HepG2 (cell line): ENCODE data around the gene B3GNT9. TPM values are rescaled to one million over a fixed set of nuclear protein-coding genes. Genes with fewer than 3 reads are reported as not detected.

Experiments
- ATF7-NPFF ChIP-seq: sonication (generic); formaldehyde crosslinking; IDR thresholded peaks from 2 replicates; pipeline ENCODE4 v1.8.1; 2023; ENCODE audit warnings: mild to moderate bottlenecking, low read depth, missing genetic modification reagents, moderate library complexity
- EEA1 ChIP-seq: sonication (generic); formaldehyde crosslinking; IDR thresholded peaks from 2 replicates; pipeline ENCODE4 v1.5.1; 2020; ENCODE audit warnings: mild to moderate bottlenecking, missing genetic modification reagents, borderline replicate concordance
- FOXP4 ChIP-seq: sonication (generic); formaldehyde crosslinking; IDR thresholded peaks from 2 replicates; pipeline ENCODE4 v1.4.0; 2020; ENCODE audit warnings: missing genetic modification reagents
- FUBP1 ChIP-seq: sonication (generic); formaldehyde crosslinking; IDR thresholded peaks from 2 replicates; pipeline ENCODE4 v1.5.1; 2020; ENCODE audit warnings: missing genetic modification reagents, mild to moderate bottlenecking, borderline replicate concordance
- GZF1 ChIP-seq: sonication (generic); formaldehyde crosslinking; IDR thresholded peaks from 2 replicates; pipeline ENCODE4 v1.5.1; 2020; ENCODE audit warnings: mild to moderate bottlenecking, missing genetic modification reagents
- JUNB ChIP-seq: sonication (generic); formaldehyde crosslinking; IDR thresholded peaks from 2 replicates; pipeline ENCODE4 v1.8.0; 2022; ENCODE audit warnings: missing genetic modification reagents, mild to moderate bottlenecking, borderline replicate concordance
- KDM5A ChIP-seq: fragments of 200-600 bp; sonication (generic); IDR thresholded peaks from 2 replicates; pipeline ENCODE4 v1.7.0; 2018; ENCODE audit warnings: antibody characterized with exemption, mild to moderate bottlenecking, low read length, borderline replicate concordance
- LBX2 ChIP-seq: sonication (generic); formaldehyde crosslinking; IDR thresholded peaks from 2 replicates; pipeline ENCODE4 v1.5.0; 2020; ENCODE audit warnings: missing genetic modification reagents, mild to moderate bottlenecking, borderline replicate concordance
- SALL2 ChIP-seq: sonication (generic); formaldehyde crosslinking; IDR thresholded peaks from 2 replicates; pipeline ENCODE4 v1.8.1; 2023; ENCODE audit warnings: mild to moderate bottlenecking, missing genetic modification reagents, inconsistent platforms
- ZC3H13 ChIP-seq: sonication (generic); formaldehyde crosslinking; IDR thresholded peaks from 2 replicates; pipeline ENCODE4 v1.8.1; 2023; ENCODE audit warnings: mild to moderate bottlenecking, missing genetic modification reagents, moderate library complexity
- ZMYM2 ChIP-seq: sonication (generic); formaldehyde crosslinking; IDR thresholded peaks from 2 replicates; pipeline ENCODE4 v1.8.0; 2022; ENCODE audit warnings: mild to moderate bottlenecking, missing genetic modification reagents
- ZNF12 ChIP-seq: sonication (generic); formaldehyde crosslinking; IDR thresholded peaks from 2 replicates; pipeline ENCODE4 v1.5.0; 2020; ENCODE audit warnings: missing genetic modification reagents
- ZNF354B ChIP-seq: sonication (generic); formaldehyde crosslinking; IDR thresholded peaks from 2 replicates; pipeline ENCODE4 v1.8.0; 2022; ENCODE audit warnings: mild to moderate bottlenecking, missing genetic modification reagents
- polyA plus RNA-seq, 8 experiments: library from polyadenylated mRNA; depleted of rRNA in 3 of 8; stranded (reverse) in 7 of 8; unstranded in 1 of 8; fragments of >200 nt; fragmentation: Illumina TruSeq in 4 of 8; extraction: Trizol in 4 of 8; gene quantifications; 2 replicates each; pipeline versions ENCODE4 v1.2.1 to v1.2.3, GENCODE V29; 2011 to 2016; ENCODE audit warnings: low read depth in 4 of 8, missing spikeins in 1 of 8, mixed read lengths in 1 of 8; ENCODE audit not compliant: insufficient read depth in 1 of 8
- total RNA-seq, 5 experiments: library from RNA; depleted of rRNA; stranded (reverse); fragments of >200 nt; fragmentation: Illumina TruSeq; extraction: Trizol; gene quantifications; 2 replicates each; pipeline ENCODE4 v1.2.3, GENCODE V29; 2016; ENCODE audit warnings: low read depth in 1 of 5
- TF ChIP-seq, protein P1 (sequence below): sonication (generic); formaldehyde crosslinking; IDR thresholded peaks from 2 replicates; pipeline ENCODE4 v1.4.0; 2020; ENCODE audit warnings: mild to moderate bottlenecking, missing genetic modification reagents

The B3GNT9 gene
- total and polyA plus RNA-seq, 2 of the 13 experiments (the other 11 are each of a cell fraction or from before 2014, with no cell fraction given), result 1.5 to 3.1 TPM

DNA sequence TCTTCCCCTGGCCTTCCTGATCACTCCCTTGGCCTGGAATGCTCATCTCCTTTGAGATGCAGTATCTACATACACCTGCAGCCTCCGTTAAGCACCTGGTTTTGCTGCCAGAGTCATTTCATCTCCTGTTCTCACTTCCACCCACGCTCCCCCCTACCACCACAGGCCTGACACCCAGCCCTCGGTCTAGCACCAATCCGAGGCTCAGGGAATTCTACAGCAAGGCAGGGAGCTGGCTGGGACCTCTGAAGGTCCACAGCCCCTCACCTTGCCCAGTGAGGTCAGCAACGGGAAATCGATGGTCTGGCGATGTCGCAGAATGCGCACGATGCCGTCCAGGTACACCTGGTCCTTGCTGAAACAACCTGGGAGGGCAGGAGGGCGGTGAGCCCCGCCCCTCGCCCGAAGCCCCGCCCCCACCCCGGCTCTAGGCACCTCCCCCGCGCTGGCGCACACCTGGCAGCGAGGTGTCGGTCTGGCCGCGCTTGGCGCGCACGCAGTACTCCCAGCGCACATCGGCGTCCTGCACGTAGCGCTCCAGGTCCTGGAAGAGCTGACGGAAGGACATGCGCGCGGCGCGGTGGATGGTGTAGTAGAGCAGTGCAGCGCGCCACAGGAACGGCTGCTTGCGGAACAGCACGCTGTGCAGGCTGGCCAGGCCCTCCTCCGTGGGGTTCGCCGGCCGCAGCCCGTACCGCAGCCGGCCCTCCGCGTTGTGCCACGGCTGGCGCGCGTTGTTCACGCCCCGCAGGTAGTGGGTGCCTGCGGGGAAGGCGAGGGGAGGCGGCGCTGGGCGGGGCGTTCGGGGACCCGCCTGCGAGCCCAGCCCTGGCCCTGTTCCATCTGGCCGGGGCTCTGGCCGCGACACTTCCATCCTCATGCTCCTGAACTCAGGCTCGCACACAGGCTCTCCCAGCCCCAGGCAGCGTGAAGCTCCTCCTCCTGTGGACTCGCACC lies 27.2 kb upstream of the B3GNT9 start (continued):
- TF ChIP-seq LBX2 (CRISPR knock-in tag), result peak; percentile 61; the same call in 1 of the 2 replicates
- no peak for TF ChIP-seq ZMYM2 (CRISPR knock-in tag)
- TF ChIP-seq JUNB (CRISPR knock-in tag), result no peak
- TF ChIP-seq ZC3H13 (CRISPR knock-in tag), result peak; percentile 93
- no peak for TF ChIP-seq KDM5A
- TF ChIP-seq SALL2 (CRISPR knock-in tag), result 0 out of 2 replicates have a peak, but pooled peaks have one; percentile 48
- TF ChIP-seq FOXP4 (CRISPR knock-in tag), result peak; percentile 44; the same call in 1 of the 2 replicates
- peak; percentile 21; the same call in 1 of the 2 replicates for TF ChIP-seq GZF1
- TF ChIP-seq, protein P1, sequence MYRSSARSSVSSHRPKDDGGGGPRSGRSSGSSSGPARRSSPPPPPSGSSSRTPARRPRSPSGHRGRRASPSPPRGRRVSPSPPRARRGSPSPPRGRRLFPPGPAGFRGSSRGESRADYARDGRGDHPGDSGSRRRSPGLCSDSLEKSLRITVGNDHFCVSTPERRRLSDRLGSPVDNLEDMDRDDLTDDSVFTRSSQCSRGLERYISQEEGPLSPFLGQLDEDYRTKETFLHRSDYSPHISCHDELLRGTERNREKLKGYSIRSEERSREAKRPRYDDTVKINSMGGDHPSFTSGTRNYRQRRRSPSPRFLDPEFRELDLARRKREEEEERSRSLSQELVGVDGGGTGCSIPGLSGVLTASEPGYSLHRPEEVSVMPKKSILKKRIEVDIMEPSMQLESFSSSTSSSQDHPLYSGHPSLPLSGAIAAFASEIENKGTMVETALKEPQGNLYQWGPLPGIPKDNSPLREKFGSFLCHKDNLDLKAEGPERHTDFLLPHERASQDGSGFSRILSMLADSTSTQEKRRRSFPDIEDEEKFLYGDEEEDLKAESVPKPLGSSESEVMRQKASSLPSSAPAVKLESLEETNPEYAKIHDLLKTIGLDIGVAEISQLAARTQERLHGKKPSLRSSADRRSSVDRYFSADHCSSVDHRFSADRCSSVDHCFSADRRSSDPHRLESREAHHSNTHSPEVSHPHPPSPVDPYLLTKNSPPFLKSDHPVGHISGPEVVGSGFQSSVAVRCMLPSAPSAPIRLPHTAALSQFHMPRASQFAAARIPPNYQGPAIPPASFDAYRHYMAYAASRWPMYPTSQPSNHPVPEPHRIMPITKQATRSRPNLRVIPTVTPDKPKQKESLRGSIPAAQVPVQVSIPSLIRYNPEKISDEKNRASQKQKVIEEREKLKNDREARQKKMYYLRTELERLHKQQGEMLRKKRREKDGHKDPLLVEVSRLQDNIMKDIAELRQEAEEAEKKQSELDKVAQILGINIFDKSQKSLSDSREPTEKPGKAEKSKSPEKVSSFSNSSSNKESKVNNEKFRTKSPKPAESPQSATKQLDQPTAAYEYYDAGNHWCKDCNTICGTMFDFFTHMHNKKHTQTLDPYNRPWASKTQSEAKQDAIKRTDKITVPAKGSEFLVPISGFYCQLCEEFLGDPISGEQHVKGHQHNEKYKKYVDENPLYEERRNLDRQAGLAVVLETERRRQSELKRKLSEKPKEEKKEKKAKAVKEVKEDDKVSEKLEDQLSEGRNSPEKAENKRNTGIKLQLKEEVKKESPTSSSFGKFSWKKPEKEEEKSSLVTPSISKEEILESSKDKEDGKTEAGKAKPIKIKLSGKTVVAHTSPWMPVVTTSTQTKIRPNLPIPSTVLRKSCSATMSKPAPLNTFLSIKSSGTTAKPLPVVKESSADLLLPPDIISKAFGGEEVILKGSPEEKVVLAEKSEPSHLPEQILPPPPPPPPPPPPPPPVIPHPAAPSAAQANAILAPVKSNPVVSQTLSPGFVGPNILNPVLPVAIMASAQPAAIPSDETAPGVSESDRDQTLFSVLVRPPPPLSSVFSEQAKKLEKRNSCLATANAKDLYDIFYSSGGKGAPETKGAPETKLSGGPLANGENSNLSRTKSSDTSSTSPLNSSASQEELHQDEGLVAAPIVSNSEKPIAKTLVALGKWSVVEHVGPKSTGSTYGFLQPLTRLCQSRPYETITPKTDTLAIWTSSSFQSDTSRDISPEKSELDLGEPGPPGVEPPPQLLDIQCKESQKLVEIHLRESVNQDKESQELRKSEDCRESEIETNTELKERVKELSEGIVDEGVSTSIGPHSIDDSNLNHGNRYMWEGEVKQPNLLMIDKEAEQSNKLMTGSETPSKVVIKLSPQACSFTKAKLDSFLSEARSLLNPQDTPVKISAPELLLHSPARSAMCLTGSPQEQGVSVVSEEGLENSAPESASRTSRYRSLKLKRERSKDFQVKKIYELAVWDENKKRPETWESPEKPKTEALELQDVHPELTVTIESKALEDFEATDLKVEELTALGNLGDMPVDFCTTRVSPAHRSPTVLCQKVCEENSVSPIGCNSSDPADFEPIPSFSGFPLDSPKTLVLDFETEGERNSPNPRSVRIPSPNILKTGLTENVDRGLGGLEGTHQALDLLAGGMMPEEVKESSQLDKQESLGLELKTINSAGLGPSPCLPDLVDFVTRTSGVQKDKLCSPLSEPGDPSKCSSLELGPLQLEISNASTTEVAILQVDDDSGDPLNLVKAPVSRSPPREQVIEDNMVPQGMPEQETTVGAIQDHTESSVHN (CRISPR knock-in tag), result peak; percentile 41; the same call in 1 of the 2 replicates
- TF ChIP-seq ZNF12 (CRISPR knock-in tag), result 0 out of 2 replicates have a peak, but pooled peaks have one; percentile 42
- peak; percentile 67; the same call in 1 of the 2 replicates for TF ChIP-seq EEA1 (CRISPR knock-in tag)
- TF ChIP-seq FUBP1 (CRISPR knock-in tag), result 0 out of 2 replicates have a peak, but pooled peaks have one; percentile 52
- no peak for TF ChIP-seq ZNF354B
- peak; percentile 70; the same call in 1 of the 2 replicates for TF ChIP-seq ATF7-NPFF (CRISPR knock-in tag)
